SK-N-MC (cell line): ENCODE results near the gene BRSK2.

ENCODE experiments used
- DNase-seq: peaks from one replicate; pipeline ENCODE4 v3.0.0-alpha.2; 2011; ENCODE audit warnings: low read depth, low spot score
- H3K27ac ChIP-seq: fragments of 200-600 bp; sonication (generic); 2 replicates; pipeline ENCODE4 v1.5.1; 2016; ENCODE audit warnings: mixed run types
- H3K36me3 ChIP-seq: fragments of 200-600 bp; sonication (generic); 2 replicates; pipeline ENCODE4 v1.6.1; 2017; ENCODE audit warnings: antibody characterized with exemption, low read length, mixed read lengths; ENCODE audit not compliant: insufficient read depth
- H3K4me3 ChIP-seq: fragments of 200-600 bp; sonication (generic); 2 replicates; pipeline ENCODE4 v1.5.1; 2016
- H3K9ac ChIP-seq: fragments of 200-600 bp; sonication (generic); 2 replicates; pipeline ENCODE4 v1.8.0; 2017; ENCODE audit warnings: mixed run types, mixed read lengths; ENCODE audit not compliant: insufficient read length
- H3K9me3 ChIP-seq: fragments of 200-600 bp; sonication (generic); 2 replicates; pipeline ENCODE4 v1.6.1; 2017; ENCODE audit warnings: low read depth, mild to moderate bottlenecking, antibody characterized with exemption, low read length, moderate library complexity, mixed read lengths
- EZH2 ChIP-seq: fragments of 200-600 bp; sonication (generic); IDR thresholded peaks from one replicate; pipeline ENCODE4 v1.6.1; 2017; ENCODE audit warnings: antibody characterized with exemption
- FOXP2 ChIP-seq: optimal IDR thresholded peaks from 2 replicates; pipeline ENCODE3; 2011; ENCODE audit warnings: mild to moderate bottlenecking, moderate library complexity; ENCODE audit not compliant: insufficient read depth; ENCODE audit errors: extremely low read length, control extremely low read depth
- POLR2AphosphoS5 ChIP-seq: IDR thresholded peaks from 2 replicates; pipeline ENCODE4 v1.6.1; 2012; ENCODE audit warnings: mild to moderate bottlenecking, low read depth, low read length, borderline replicate concordance

The BRSK2 gene

GRCh38 chr11:1360181-1360834 is 29.4 kb upstream of the BRSK2 start:
- Histone ChIP-seq H3K9ac (no peak overlapping the region), H3K4me3 (no peak overlapping the region), H3K27ac (no peak overlapping the region), H3K9me3 (no peaks in the 10 kb centered on the region), H3K36me3 (no peaks in the 10 kb centered on the region)
- no peak for DNase-seq
- TF ChIP-seq EZH2 (no peak), POLR2AphosphoS5 (no peak), FOXP2 (no peak)

GRCh38 chr11:1360835-1361357 is 28.8 kb upstream of the BRSK2 start:
- no peak for DNase-seq
- Histone ChIP-seq H3K36me3 (no peaks in the 10 kb centered on the region), H3K4me3 (no peak overlapping the region), H3K9me3 (no peaks in the 10 kb centered on the region), H3K27ac (no peak overlapping the region), H3K9ac (no peak overlapping the region)
- TF ChIP-seq POLR2AphosphoS5 (no peak), EZH2 (no peak), FOXP2 (no peak)

GRCh38 chr11:1361882-1362281 is 27.9 kb upstream of the BRSK2 start:
- Histone ChIP-seq H3K9me3 (no peaks in the 10 kb centered on the region), H3K4me3 (no peak overlapping the region), H3K36me3 (no peaks in the 10 kb centered on the region), H3K9ac (no peak overlapping the region), H3K27ac (no peak overlapping the region)
- DNase-seq = no peak
- no peak for TF ChIP-seq EZH2
- no peak for TF ChIP-seq FOXP2
- no peak for TF ChIP-seq POLR2AphosphoS5

GRCh38 chr11:1367721-1368120 is 22.0 kb upstream of the BRSK2 start:
- no peak for DNase-seq
- Histone ChIP-seq H3K9ac (no peak overlapping the region), H3K9me3 (no peaks in the 10 kb centered on the region), H3K27ac (no peak overlapping the region), H3K36me3 (no peaks in the 10 kb centered on the region), H3K4me3 (no peak overlapping the region)
- TF ChIP-seq EZH2 (no peak), FOXP2 (no peak), POLR2AphosphoS5 (no peak)

GRCh38 chr11:1368216-1368615 is 21.5 kb upstream of the BRSK2 start:
- Histone ChIP-seq H3K9me3 (no peaks in the 10 kb centered on the region), H3K36me3 (no peaks in the 10 kb centered on the region), H3K27ac (no peak overlapping the region), H3K4me3 (no peak overlapping the region), H3K9ac (no peak overlapping the region)
- DNase-seq = no peak
- no peak for TF ChIP-seq FOXP2

GRCh38 chr11:1368966-1369365 is 20.8 kb upstream of the BRSK2 start:
- no peak for DNase-seq
- no peak overlapping the region for H3K27ac ChIP-seq
- no peaks in the 10 kb centered on the region for H3K36me3 ChIP-seq
- no peaks in the 10 kb centered on the region for H3K9me3 ChIP-seq
- TF ChIP-seq FOXP2 (no peak), EZH2 (no peak), POLR2AphosphoS5 (no peak)
- no peak overlapping the region for H3K4me3 ChIP-seq
- no peak overlapping the region for H3K9ac ChIP-seq

GRCh38 chr11:1369371-1370005 is 20.2 kb upstream of the BRSK2 start:
- Histone ChIP-seq H3K9ac (no peak overlapping the region), H3K36me3 (no peaks in the 10 kb centered on the region), H3K27ac (no peak overlapping the region), H3K9me3 (no peaks in the 10 kb centered on the region), H3K4me3 (no peak overlapping the region)
- no peak for DNase-seq
- no peak for TF ChIP-seq EZH2
- TF ChIP-seq FOXP2 = no peak
- no peak for TF ChIP-seq POLR2AphosphoS5

GRCh38 chr11:1370186-1371025 is 19.3 kb upstream of the BRSK2 start:
- TF ChIP-seq FOXP2 = no peak
- TF ChIP-seq EZH2 = no peak
- TF ChIP-seq POLR2AphosphoS5 = no peak
- DNase-seq = no peak
- no peak overlapping the region for H3K4me3 ChIP-seq
- H3K36me3 ChIP-seq = no peaks in the 10 kb centered on the region
- no peaks in the 10 kb centered on the region for H3K9me3 ChIP-seq
- no peak overlapping the region for H3K9ac ChIP-seq
- H3K27ac ChIP-seq = no peak overlapping the region

- H3K27ac ChIP-seq = no peak overlapping the region
- H3K9ac ChIP-seq = no peak overlapping the region
- no peaks in the 10 kb centered on the region for H3K9me3 ChIP-seq
- DNase-seq = no peak
- TF ChIP-seq EZH2 (no peak), FOXP2 (no peak), POLR2AphosphoS5 (no peak)
- no peak overlapping the region for H3K4me3 ChIP-seq
- no peaks in the 10 kb centered on the region for H3K36me3 ChIP-seq
Observed at GRCh38 chr11:1371026-1371325, 18.8 kb upstream of the BRSK2 start.
